Peyer's patch (tissue), 4 donors: Measurements from ENCODE around the gene PER3.

Source experiments
- POLR2A ChIP-seq, 2 donors: fragments of 450-650 bp; IDR thresholded peaks; one replicate each; pipeline ENCODE4 v1.5.1; 2017; ENCODE audit warnings: antibody characterized with exemption in 2 of 2, mild to moderate bottlenecking in 2 of 2, moderate library complexity in 2 of 2
- TF ChIP-seq, protein P1 (sequence below), 6 experiments: fragments of 450-650 bp in 4 of 6; fragments of 200-600 bp in 2 of 6; sonication (generic) in 1 of 6; IDR thresholded peaks; one replicate each; pipeline ENCODE4 v1.5.1; 2017 to 2019; ENCODE audit warnings: antibody characterized with exemption in 6 of 6, mild to moderate bottlenecking in 3 of 6, moderate library complexity in 1 of 6

- TF ChIP-seq, protein P1, sequence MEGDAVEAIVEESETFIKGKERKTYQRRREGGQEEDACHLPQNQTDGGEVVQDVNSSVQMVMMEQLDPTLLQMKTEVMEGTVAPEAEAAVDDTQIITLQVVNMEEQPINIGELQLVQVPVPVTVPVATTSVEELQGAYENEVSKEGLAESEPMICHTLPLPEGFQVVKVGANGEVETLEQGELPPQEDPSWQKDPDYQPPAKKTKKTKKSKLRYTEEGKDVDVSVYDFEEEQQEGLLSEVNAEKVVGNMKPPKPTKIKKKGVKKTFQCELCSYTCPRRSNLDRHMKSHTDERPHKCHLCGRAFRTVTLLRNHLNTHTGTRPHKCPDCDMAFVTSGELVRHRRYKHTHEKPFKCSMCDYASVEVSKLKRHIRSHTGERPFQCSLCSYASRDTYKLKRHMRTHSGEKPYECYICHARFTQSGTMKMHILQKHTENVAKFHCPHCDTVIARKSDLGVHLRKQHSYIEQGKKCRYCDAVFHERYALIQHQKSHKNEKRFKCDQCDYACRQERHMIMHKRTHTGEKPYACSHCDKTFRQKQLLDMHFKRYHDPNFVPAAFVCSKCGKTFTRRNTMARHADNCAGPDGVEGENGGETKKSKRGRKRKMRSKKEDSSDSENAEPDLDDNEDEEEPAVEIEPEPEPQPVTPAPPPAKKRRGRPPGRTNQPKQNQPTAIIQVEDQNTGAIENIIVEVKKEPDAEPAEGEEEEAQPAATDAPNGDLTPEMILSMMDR (IDR thresholded peaks at IDR 0.05), result no peak
- TF ChIP-seq POLR2A (IDR thresholded peaks at IDR 0.05), result no peak
Observed at GRCh38 chr1:7786795-7787194, 2.7 kb downstream of the PER3 start.
